ENCODE data around the gene RPS2.
A peak's percentile ranks its signal among the peaks of the same experiment; 100 is the strongest.
"Not testable (repeated sequence)": the region's sequence is repeated elsewhere in the genome, so short reads cannot be mapped to it uniquely, and the experiment has no call there.

RPS2 gene

GRCh38 chr16:1941162-1942046 lies 23.2 kb downstream of the RPS2 start:
- DNase-seq: no peak

DNA sequence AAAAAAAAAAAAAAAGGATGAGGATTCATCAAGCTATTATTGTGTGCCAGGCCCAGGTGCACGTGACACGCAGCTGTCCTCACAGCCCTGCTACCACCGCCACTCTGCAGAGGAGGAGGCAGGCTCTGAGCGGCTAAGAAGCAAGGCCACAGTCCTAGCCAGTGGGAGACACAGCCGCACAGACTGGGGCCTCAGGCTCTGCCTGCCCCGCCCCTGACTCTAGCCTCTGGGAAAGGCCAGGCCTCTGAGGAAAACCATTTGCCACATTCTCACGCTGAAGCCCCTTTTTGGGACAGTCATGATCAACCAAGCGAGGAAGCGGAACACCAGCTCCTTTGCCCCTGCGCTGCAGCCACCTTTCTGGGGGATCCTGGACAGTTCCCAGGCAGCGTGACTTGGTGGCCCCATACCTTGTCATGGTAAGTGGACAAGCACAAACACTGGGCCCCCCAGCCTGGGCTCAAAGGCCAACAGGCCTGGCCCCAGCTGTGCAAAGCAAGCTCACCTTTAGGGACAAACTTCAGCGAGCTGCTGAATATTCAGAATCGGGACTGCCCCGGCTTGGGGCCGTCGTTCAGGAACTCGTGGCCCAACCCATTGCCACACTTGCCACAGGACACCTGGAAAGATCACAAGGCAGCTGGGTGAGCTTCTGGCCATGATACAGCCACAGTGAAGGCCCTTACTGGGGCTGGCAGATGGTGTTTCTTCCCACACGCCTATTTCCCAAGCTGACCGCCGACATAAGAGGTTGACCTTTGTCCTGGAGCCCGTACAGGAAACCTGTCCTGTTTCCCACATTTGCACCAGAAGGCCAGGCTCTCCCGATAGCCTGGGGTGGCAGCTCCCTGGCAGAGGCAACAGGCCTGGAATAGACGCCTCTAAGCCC lies 24.1 kb downstream of the RPS2 start:
- DNase-seq: no peak

DNA sequence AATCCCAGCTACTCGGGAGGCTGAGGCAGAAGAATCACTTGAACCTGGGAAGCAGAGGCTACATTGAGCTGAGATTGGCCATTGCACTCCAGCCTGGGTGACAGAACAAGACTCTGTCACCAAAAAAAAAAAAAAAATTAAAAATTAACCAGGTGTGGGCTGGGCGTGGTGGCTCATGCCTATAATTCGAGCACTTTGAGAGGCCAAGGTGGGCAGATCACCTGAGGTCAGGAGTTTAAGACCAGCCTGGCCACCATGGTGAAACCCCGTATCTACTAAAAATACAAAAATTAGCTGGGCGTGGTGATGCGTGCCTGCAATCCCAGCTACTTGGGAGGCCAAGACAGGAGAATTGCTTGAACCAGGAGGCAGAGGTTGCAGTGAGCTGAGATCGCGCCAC lies 24.8 kb downstream of the RPS2 start:
- not testable (repeated sequence) for DNase-seq

GRCh38 chr16:1938910-1939309 lies 25.7 kb downstream of the RPS2 start:
- DNase-seq: no peak

DNA sequence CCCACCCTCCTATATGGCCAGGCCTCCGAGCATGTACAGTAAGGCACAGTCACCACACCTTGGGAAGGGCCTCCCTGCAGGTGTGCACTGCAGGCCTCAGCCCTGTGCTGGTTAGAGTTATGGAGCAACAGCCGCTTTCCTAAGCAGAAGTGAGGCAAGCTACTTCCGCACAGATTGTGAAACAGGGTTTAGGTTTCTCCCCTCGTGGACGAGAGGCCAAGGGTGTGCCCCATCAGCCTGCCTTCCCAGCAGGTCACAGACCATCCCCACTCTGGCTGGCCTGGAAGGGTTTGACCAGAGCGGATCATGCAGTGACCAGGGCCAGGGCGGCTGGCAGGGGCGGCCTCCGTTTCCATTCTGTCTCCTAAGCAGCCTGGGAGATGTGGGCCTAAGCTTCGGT lies 26.3 kb downstream of the RPS2 start:
- DNase-seq: no peak

DNA sequence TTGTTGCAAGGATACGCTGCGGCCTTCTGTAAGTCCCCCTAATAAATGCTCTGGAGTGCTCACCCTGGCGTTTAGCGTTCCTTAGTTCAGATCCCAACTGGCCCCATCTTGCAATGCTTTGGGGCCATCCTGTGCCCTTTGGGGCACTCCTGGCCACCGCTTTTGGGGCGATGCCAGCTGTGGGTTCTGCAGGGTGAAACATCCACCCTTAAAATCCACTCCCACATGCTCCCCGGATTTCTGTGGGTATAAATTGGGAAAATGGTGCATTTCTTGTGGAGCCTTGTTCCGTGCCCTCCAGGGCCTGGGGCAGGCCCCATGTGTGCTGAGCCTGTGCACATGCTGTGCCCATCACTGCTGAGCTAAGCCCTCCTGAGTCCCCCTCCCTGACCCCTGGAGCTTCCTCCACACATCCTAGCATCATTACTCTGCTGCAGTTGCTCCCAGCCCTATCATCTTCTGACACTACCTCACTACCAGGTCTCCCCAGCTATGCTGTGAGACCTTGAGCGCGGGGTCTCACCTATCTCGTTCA lies 27.6 kb downstream of the RPS2 start:
- no peak for DNase-seq

GRCh38 chr16:1933097-1933661 lies 31.4 kb downstream of the RPS2 start:
- no peak for DNase-seq

GRCh38 chr16:1932050-1933028 lies 32.3 kb downstream of the RPS2 start:
- DNase-seq: no peak

DNA sequence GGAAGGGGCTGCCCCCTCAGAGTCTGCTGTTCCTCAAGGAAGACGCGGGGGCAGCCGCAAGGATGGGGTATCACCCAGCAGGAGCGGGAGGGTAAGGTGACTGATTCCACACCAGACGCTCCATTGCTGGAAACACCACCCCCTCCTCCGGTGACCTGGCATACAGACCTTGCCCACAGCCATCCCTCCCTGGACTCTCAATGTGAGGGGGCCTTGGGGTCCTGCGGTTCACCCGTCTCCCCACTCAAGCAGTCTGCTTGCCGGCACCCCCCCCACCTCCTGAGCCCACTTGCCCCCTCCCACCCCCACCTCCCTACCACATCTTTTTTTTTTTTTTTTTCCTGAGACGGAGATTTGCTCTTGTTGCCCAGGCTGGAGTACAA lies 34.3 kb downstream of the RPS2 start:
- DNase-seq: no peak

DNA sequence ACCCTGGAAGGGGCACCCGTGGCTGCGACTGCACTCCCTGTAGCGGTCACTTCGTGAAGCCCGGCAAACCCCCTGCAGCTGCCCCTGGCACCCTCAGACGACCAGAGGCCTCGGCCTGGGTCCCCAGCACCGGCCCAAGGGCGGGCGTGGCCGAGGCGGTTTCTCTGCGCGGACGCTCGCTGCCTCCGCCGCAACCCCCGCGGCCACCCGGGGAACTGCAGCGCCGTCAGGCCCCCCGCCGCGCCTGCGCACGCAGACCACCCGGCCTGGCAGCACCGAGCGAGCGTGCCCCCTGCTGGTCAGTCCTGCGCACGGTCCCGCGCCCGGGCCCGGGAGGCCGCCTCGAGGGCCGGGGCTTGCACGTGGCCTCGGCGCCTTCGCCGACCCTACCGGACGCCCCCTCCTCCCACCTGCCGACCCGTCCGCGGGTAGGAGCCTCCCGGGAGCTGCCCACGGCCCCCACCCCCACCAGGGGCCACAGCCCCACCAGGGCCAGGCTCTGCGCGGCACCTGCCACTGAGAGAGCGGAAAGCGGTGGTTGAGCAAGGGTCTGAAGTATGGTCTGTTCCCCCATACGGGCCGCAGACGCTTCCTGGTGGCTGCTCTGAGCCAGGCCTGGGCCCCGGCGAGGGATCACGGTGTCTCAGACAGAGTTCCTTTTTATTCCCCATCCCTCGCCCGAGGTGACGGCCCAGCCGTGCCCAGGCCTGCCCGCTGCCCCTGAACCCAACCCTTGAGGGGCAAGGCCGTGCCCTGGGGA lies 34.9 kb downstream of the RPS2 start:
- DNase-seq: peak; percentile 79

DNA sequence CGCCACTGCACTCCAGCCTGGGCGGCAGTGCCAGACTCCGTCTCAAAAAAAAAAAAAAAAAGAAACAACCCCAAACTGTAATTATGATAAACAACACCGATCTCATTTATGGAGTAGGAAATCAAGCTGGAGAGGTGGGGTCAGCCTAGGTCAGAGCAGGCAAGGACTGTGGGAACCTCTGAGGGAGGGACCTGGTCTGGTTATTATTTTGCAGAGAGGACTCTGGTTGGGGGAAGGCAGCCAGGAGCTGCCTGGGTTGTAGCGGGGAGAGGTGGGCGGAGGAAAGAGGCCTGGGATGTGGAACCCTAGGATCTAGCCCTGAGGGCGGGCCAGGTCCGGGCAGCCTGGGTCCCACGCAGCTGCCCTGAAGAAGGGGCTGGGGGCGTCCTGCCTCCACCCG lies 35.5 kb downstream of the RPS2 start:
- no peak for DNase-seq

GRCh38 chr16:1926271-1926670 lies 38.4 kb downstream of the RPS2 start:
- no peak for DNase-seq

- DNase-seq: no peak
Observed at GRCh38 chr16:1924095-1924494, 40.5 kb downstream of the RPS2 start.

GRCh38 chr16:1923299-1924034 lies 41.2 kb downstream of the RPS2 start:
- no peak for DNase-seq

- no peak for DNase-seq
Observed at GRCh38 chr16:1922357-1922756, 42.3 kb downstream of the RPS2 start.

DNA sequence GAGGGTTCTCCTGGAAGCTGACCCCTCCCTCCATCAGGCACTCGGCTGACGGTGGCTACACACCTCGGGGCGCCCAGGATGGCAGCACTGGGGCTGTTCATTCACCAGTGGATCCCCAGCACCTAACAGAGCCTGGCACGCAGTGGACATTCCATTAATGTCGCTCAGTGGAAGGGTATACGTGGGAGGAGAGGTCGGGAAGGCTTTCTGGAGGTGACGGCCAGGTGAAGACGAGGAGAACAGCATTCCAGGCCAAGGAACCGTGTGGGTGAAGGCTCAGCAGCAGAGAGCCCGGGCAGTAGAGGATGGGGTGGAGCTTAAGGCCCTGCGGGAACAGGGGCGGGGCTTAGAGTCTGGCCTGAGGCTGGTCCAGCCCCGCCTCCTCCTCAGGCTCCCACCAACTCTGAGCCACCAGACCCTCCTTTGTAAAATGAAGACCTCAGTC lies 43.9 kb downstream of the RPS2 start:
- DNase-seq: no peak

GRCh38 chr16:1920122-1920521 lies 44.5 kb downstream of the RPS2 start:
- DNase-seq: not testable (repeated sequence)

DNA sequence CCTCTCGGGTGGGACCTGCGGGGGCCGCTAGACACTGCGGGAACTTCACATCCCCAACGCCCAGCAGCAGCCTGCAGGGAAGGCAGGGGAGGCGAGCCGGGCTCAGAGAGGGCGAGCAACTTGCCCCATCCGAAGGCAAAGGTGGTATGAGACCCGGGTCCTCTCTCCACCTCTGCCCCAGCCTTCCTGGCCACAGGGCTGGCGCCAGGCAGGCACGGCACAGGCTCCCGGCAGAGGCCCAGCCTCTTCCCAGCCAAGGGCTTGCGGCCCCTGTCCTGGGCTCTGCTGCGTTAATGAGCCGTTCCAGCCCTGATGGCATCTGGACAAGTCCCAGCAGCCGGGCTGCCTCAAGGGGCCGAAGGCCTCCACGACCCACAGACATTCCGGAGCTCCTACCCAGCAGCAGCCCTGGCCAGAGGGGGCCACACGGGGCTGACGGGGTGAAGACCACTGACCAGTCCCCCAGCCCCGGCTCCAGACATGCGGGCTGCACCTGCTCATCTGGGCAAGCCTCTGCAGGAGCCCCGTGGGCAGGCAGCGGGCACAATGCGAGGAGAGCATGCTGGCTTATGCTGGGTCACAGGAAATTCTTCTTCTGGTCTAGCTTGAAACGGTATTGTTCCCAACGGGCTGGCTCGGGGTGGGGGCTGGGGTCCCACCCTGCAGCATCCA lies 45.2 kb downstream of the RPS2 start:
- no peak for DNase-seq

DNA sequence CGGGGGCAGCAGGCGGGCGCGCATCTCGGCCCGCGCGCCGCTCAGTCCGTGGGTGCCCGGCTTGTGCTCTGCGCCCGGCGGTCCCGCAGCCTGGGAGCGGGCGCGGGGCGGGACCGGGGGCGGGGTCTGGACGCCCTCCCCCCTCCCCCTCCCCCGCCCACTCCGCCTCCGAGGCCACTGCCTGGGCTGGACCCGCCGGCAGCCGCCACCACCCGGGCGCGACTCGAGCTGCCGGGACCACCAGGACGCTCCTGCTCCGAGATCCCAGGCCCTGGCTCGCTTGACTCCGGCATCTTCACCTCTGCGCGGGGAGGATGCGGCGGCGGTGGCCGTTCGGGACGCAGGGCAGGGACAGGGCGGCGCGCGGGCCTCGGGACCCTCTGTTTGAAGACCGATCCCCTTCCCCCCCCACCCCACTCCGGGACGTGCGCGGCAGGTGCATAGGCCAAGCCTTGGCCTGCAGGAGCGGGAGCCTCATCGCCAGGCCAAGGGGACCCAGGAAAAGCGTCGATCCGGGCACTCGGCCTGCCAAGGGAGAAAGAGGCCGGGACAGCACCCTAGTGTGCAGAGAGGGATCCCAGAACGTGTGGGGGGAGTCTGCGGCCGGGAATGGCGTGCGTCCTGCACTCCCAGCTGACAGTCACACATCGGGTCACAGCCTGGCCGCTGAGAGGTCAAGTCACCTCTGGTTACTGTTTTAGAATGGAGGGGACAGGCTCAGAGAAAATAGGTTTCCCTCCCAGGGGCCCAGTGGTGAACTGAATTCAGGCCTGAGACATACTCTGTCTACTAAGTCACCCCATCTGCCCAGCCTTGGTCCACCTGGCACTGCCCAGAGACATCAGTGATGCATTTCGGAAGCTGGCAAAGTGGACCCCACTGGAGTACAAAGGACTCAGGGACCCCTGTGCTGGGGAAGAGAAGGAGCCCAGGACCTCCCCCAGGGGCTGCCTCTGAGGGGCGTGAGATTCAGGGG lies 46.0 kb downstream of the RPS2 start, which contains the start of gene HS3ST6:
Gene HS3ST6 (minus strand): TSS at position 65 of the 976 bp plus-strand sequence. CDS start 92 bp downstream, outside the sequence.
- DNase-seq: no peak
